KMS-11 (cell line): Measurements from ENCODE around the gene FSIP1.

Experiments
- H2AFZ ChIP-seq: fragments of 200-600 bp; sonication (generic); 2 replicates; pipeline ENCODE4 v1.6.1; 2016; ENCODE audit warnings: antibody characterized with exemption, mixed run types, low read depth
- H3K27ac ChIP-seq: fragments of 200-600 bp; sonication (generic); 2 replicates; pipeline ENCODE4 v1.6.1; 2016; ENCODE audit warnings: mild to moderate bottlenecking, mixed run types
- H3K27me3 ChIP-seq: fragments of 200-600 bp; sonication (generic); 2 replicates; pipeline ENCODE4 v1.6.1; 2017; ENCODE audit warnings: mild to moderate bottlenecking, low read depth, mixed run types, moderate library complexity; ENCODE audit not compliant: insufficient read depth
- H3K36me3 ChIP-seq: fragments of 200-600 bp; sonication (generic); 2 replicates; pipeline ENCODE4 v1.6.1; 2017; ENCODE audit warnings: mild to moderate bottlenecking, mixed run types; ENCODE audit not compliant: insufficient read depth
- H3K4me1 ChIP-seq: fragments of 200-600 bp; sonication (generic); 2 replicates; pipeline ENCODE4 v1.6.1; 2016; ENCODE audit warnings: mild to moderate bottlenecking, low read depth, mixed run types; ENCODE audit not compliant: poor library complexity, severe bottlenecking
- H3K4me2 ChIP-seq: fragments of 200-600 bp; sonication (generic); 2 replicates; pipeline ENCODE4 v1.7.0; 2016; ENCODE audit warnings: mild to moderate bottlenecking, mixed run types
- H3K4me3 ChIP-seq: fragments of 200-600 bp; sonication (generic); IDR thresholded peaks from 2 replicates; pipeline ENCODE4 v1.6.1; 2017; ENCODE audit warnings: low read depth, low read length, mixed read lengths; ENCODE audit not compliant: insufficient read depth
- H3K79me2 ChIP-seq: fragments of 200-600 bp; sonication (generic); 2 replicates; pipeline ENCODE4 v1.6.1; 2016; ENCODE audit warnings: low read depth, mixed run types; ENCODE audit not compliant: insufficient read depth
- H3K9ac ChIP-seq: fragments of 200-600 bp; sonication (generic); 2 replicates; pipeline ENCODE4 v1.6.1; 2016; ENCODE audit warnings: mild to moderate bottlenecking, mixed run types
- H4K20me1 ChIP-seq: fragments of 200-600 bp; sonication (generic); 2 replicates; pipeline ENCODE4 v1.6.1; 2016; ENCODE audit warnings: mild to moderate bottlenecking, mixed run types; ENCODE audit not compliant: insufficient read depth
- TF ChIP-seq, protein P1 (sequence below): fragments of 200-600 bp; sonication (generic); conservative IDR thresholded peaks from 2 replicates; pipeline ENCODE4 v1.6.1; 2017; ENCODE audit warnings: low read depth, mild to moderate bottlenecking, antibody characterized with exemption, low read length, moderate library complexity, mixed read lengths

The FSIP1 gene

DNA sequence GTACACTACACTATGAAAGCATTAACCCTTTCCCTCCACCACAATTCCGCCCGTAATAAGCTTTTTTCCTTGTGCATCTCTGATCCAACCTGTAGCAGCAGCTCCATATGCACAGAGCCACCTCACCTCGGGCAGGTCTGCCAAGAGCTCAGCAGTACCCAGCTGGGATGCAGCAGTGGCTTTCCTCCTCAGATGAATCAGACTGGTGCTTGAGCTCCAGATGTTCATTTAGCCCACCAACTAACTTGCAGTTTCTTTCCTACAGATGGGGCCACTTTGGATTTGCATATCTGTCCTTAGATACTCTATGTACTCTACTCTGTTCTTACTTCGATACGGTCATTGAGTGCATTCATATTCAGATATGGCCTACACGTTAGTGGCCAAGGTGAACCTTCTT, 14.8 kb upstream of the FSIP1 start:
- Histone ChIP-seq H3K27ac (no peak overlapping the region), H3K27me3 (no peaks in the 10 kb centered on the region), H3K79me2 (no peaks in the 10 kb centered on the region), H4K20me1 (no peaks in the 10 kb centered on the region), H3K36me3 (no peaks in the 10 kb centered on the region), H3K4me2 (no peak overlapping the region), H3K9ac (no peak overlapping the region), H3K4me3 (no peak overlapping the region), H2AFZ (no peak overlapping the region), H3K4me1 (peaks cover 11% of the 10 kb centered on the region)
- TF ChIP-seq, protein P1, sequence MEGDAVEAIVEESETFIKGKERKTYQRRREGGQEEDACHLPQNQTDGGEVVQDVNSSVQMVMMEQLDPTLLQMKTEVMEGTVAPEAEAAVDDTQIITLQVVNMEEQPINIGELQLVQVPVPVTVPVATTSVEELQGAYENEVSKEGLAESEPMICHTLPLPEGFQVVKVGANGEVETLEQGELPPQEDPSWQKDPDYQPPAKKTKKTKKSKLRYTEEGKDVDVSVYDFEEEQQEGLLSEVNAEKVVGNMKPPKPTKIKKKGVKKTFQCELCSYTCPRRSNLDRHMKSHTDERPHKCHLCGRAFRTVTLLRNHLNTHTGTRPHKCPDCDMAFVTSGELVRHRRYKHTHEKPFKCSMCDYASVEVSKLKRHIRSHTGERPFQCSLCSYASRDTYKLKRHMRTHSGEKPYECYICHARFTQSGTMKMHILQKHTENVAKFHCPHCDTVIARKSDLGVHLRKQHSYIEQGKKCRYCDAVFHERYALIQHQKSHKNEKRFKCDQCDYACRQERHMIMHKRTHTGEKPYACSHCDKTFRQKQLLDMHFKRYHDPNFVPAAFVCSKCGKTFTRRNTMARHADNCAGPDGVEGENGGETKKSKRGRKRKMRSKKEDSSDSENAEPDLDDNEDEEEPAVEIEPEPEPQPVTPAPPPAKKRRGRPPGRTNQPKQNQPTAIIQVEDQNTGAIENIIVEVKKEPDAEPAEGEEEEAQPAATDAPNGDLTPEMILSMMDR, result no peak

DNA sequence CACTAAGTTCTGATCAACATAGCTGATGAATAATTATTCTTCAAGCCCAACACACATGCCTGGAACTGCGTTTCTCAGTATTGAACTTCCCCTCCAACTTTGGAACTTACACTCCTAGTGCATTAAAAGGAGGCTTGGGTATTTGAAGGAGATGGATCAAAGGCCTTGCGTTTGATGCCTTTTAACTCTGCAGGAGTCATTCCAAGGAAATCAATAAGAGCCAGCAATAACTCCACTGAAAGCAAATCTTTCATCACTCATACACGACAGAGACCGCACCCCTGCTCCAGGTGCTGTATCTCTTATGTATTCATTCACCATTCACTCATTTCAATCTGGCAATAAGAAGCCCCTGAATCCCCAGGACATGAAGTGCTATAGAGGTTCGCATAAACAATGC, 14.0 kb upstream of the FSIP1 start:
- H3K36me3 ChIP-seq, result no peaks in the 10 kb centered on the region
- no peaks in the 10 kb centered on the region for H4K20me1 ChIP-seq
- no peaks in the 10 kb centered on the region for H3K79me2 ChIP-seq
- H3K4me1 ChIP-seq, result peaks cover 11% of the 10 kb centered on the region
- no peak overlapping the region for H2AFZ ChIP-seq
- H3K4me3 ChIP-seq, result no peak overlapping the region
- no peak overlapping the region for H3K4me2 ChIP-seq
- no peaks in the 10 kb centered on the region for H3K27me3 ChIP-seq
- TF ChIP-seq, protein P1, result no peak
- H3K27ac ChIP-seq, result no peak overlapping the region
- no peak overlapping the region for H3K9ac ChIP-seq

DNA sequence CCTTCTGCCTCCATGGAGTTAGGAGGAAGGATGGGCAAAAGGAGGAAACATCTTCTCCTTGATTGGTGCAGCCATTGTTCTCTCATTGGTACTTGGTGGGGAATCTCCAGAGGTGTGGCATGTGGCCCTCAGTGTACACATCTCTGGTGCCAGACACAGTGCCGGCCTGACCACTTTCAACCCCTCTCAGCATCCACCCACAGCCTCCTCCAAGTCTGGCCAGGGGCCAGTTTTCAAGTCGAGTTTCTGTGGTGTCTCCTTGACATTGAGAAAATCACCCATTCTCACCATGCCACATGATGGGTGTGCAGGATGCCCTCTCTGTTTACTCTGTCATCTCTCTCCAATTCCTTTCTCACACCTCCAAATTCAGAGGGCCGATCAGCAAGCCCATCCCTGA, 12.8 kb upstream of the FSIP1 start:
- no peak overlapping the region for H2AFZ ChIP-seq
- H3K4me3 ChIP-seq, result no peak overlapping the region
- no peaks in the 10 kb centered on the region for H3K79me2 ChIP-seq
- H4K20me1 ChIP-seq, result no peaks in the 10 kb centered on the region
- H3K4me2 ChIP-seq, result no peak overlapping the region
- H3K36me3 ChIP-seq, result no peaks in the 10 kb centered on the region
- H3K4me1 ChIP-seq, result peaks cover 11% of the 10 kb centered on the region
- TF ChIP-seq, protein P1, result no peak
- no peak overlapping the region for H3K9ac ChIP-seq
- H3K27ac ChIP-seq, result no peak overlapping the region
- H3K27me3 ChIP-seq, result no peaks in the 10 kb centered on the region

DNA sequence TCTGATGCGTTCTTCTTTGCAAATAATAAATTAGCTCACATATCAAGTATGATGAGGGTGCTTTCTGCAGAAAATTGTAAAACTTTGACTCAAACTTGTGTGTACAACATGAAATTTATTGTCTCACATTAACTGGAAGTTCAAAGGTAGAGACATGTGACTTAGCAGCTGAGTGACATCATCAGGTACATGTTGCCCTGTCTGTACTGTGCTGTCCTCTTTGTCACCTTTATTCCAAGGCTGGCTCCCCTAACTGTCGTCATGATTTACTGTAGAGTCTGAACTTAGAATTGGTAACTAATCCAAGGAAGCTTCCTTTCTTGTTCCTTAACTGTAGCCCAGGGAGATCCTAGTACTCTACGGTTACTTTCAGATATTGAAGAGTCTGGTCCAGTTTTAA, 12.3 kb upstream of the FSIP1 start:
- TF ChIP-seq, protein P1, result no peak
- no peak overlapping the region for H3K4me2 ChIP-seq
- no peak overlapping the region for H3K27ac ChIP-seq

More for the DNA sequence above, 12.3 kb upstream of the FSIP1 start:
- Histone ChIP-seq H3K27me3 (no peaks in the 10 kb centered on the region), H3K36me3 (no peaks in the 10 kb centered on the region), H4K20me1 (no peaks in the 10 kb centered on the region), H2AFZ (no peak overlapping the region), H3K4me1 (peaks cover 16% of the 10 kb centered on the region), H3K4me3 (no peak overlapping the region), H3K79me2 (no peaks in the 10 kb centered on the region), H3K9ac (no peak overlapping the region)
